ENCODE measurements around the gene TRUB2. TPM values are rescaled to one million over a fixed set of nuclear protein-coding genes. Genes with fewer than 3 reads are reported as not detected.
A peak's percentile ranks its signal among the peaks of the same experiment; 100 is the strongest.

Gene TRUB2
- total and polyA plus RNA-seq, 2 of the 8 experiments (the other 6 are each of a cell fraction or from before 2014, with no cell fraction given): 20.7 to 37.8 TPM

DNA sequence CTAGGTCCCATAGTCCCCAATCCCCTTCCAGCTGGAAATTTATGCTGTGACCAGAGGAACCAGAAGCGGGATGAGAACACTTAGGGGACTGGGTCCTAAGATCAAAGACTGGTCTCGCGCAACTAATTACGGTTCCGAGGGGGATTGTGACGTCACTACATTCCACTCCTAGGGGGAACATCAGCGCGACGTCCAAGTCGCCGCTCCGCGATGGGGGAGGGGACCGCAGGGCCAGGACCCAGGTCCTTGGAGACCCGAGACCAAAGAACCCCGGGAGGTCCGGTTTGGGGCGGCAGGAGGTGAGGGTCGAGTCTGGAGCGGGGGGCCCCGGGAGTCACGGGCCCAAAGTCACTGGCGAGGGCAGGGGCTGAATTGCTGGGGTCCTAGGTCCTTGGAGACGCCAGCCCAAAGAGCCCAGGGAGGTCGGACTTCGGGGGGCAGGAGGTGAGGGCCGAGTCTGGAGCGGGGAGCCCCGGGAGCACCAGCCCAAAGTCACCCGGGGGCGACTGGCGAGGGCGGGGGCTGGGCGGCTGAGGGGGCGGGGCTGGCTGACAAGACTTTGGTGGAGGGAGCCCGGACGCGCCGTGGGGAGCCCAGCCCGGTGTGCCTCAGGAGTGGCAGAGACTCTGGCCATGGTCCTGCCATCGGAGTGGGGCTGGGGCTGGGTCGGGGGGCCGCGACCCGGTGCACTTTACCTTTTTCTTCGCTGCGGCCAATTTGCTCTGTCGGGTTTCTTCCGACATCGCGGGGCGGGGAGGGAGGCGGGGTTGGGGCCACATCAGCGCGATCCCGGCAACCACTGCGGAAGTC lies 46.8 kb downstream of the TRUB2 start, which contains the start of gene GOLGA2:
TSS of gene GOLGA2 (minus strand) at position 810 of the 810 bp plus-strand sequence. CDS start at position 779, 31 bp downstream.
- POLR2A ChIA-PET (ENCODE audit: partially characterized antibody): interaction anchor here (0.6 to 1.9 kb wide), 16 partner anchors 10 to 277 kb away, joined by 3 to 9 read pairs (median 4); partner anchors contain the start of genes CERCAM, GLE1, SPTAN1 and URM1
- H2BK15ac ChIP-seq (ENCODE audit: low read length): no peak within 1 kb of the TSS
- no peak within 1 kb of the TSS for H2BK20ac ChIP-seq (ENCODE audit: low read length)
- peak within 1 kb of the TSS; percentile 63 for H3K56ac ChIP-seq (replicated peaks; ENCODE audit: insufficient read length, low read depth, low read length)
- H4K5ac ChIP-seq (ENCODE audit: insufficient read length, low read depth, low read length): peak within 1 kb of the TSS; percentile 13
- no peak within 1 kb of the TSS for H2AK5ac ChIP-seq (ENCODE audit: low read depth, low read length)
- H2AFZ ChIP-seq (ENCODE audit: low read length): peak within 1 kb of the TSS; percentile 80
- H3K9ac ChIP-seq (replicated peaks in 1 of 4; ENCODE audit: extremely low read depth in 1 of 4, low read depth in 3 of 4, low read length in 3 of 4): peak within 1 kb of the TSS; percentile 57 to 78 (median 72)
- no peaks in the 10 kb centered on the region for H3K27me3 ChIP-seq (replicated peaks in 1 of 4; ENCODE audit: control insufficient read depth in 3 of 4, extremely low read depth in 1 of 4, insufficient read depth in 3 of 4, low read length in 3 of 4)
- no peak for FAIRE-seq
- H3K4me2 ChIP-seq (ENCODE audit: insufficient read depth in 1 of 2, low read depth in 2 of 2, low read length in 2 of 2): peak within 1 kb of the TSS; percentile 90 to 94
- H3K23me2 ChIP-seq (ENCODE audit: low read depth, low read length): peaks cover 11% of the 10 kb centered on the region
- 2% methylated on average over 52 of the region's 57 CpGs; no CpG with 5 or more reads in 1 of the 2 experiments for WGBS, 2 experiments (ENCODE audit: extremely low coverage in 1 of 2, insufficient coverage in 1 of 2, insufficient read length in 1 of 2, insufficient replicate concordance in 2 of 2, low coverage in 1 of 2, low lambda C conversion rate in 2 of 2, missing lambda C conversion rate in 1 of 2)
- peak within 1 kb of the TSS; percentile 77 to 92 (median 87) for H3K4me3 ChIP-seq (ENCODE audit: extremely low read depth in 1 of 4, insufficient read depth in 2 of 4, low read depth in 3 of 4, low read length in 4 of 4)
- no peak within 1 kb of the TSS for H2BK120ac ChIP-seq (replicated peaks; ENCODE audit: low read depth, low read length)
- H2BK5ac ChIP-seq (ENCODE audit: low read depth, low read length): peak within 1 kb of the TSS; percentile 75
- peaks cover 0 to 4% (median 3%) of the 10 kb centered on the region in 4 experiments; a peak in 5 of 7 replicates for H3K4me1 ChIP-seq (replicated peaks in 1 of 4; ENCODE audit: control insufficient read depth in 3 of 4, insufficient read depth in 4 of 4, low read length in 3 of 4)
- H4K20me1 ChIP-seq (replicated peaks in 1 of 2; ENCODE audit: control insufficient read depth in 1 of 2, insufficient read depth in 2 of 2, low read length in 2 of 2): peaks cover 0 to 2% of the 10 kb centered on the region in 2 experiments
- H4K91ac ChIP-seq (replicated peaks; ENCODE audit: insufficient read length, low read length): peak within 1 kb of the TSS; percentile 49
- H3K9me3 ChIP-seq (ENCODE audit: insufficient read depth in 2 of 2, low read depth in 1 of 2, low read length in 1 of 2): no peaks in the 10 kb centered on the region
- H3K79me1 ChIP-seq (ENCODE audit: low read depth, low read length): no peaks in the 10 kb centered on the region
- peak within 1 kb of the TSS; percentile 94 for H4K8ac ChIP-seq (ENCODE audit: extremely low read depth, insufficient read depth, low read length)
- peak within 1 kb of the TSS; percentile 47 for H3K4ac ChIP-seq (replicated peaks; ENCODE audit: insufficient read length, low read depth, low read length)
- no peak within 1 kb of the TSS for H3K23ac ChIP-seq (ENCODE audit: insufficient read length)
- DNase-seq (ENCODE audit: low read depth in 1 of 2, low spot score in 2 of 2): no peak
- peaks cover 0 to 8% of the 10 kb centered on the region in 2 experiments; a peak in 1 of 4 replicates for H3K79me2 ChIP-seq (ENCODE audit: control insufficient read depth in 1 of 2, insufficient read depth in 2 of 2, low read length in 2 of 2)
- no peak within 1 kb of the TSS for H3K14ac ChIP-seq (ENCODE audit: insufficient read length)
- CTCF ChIA-PET (ENCODE audit: partially characterized antibody): interaction anchor here (0.6 to 1.0 kb wide), 2 partner anchors 11 to 16 kb away, joined by 3 read pairs; no protein-coding TSS in a partner anchor
- H3K36me3 ChIP-seq (ENCODE audit: control insufficient read depth in 2 of 4, insufficient read depth in 4 of 4, low read length in 3 of 4): peaks cover 0 to 13% (median 9%) of the 10 kb centered on the region in 4 experiments; a peak in 6 of 8 replicates
- H2BK12ac ChIP-seq (ENCODE audit: low read depth, low read length): peak within 1 kb of the TSS; percentile 68
- peak within 1 kb of the TSS; percentile 47 for H3K27ac ChIP-seq (ENCODE audit: low read depth, low read length)
- peak within 1 kb of the TSS; percentile 63 for H3K18ac ChIP-seq (ENCODE audit: extremely low read depth, low read length)
- TF ChIP-seq PHF8 (conservative IDR thresholded peaks at IDR 0.05; ENCODE audit: low read depth, low read length) (peak; percentile 42), TEAD4 (IDR thresholded peaks at IDR 0.05; ENCODE audit: low read depth, low read length) (peak; percentile 45; the same call in 1 of the 2 replicates), YY1 (IDR thresholded peaks at IDR 0.05; ENCODE audit: low read depth, low read length) (no peak), JUND (IDR thresholded peaks at IDR 0.05; ENCODE audit: low read length) (0 out of 2 replicates have a peak, but pooled peaks have one; percentile 49), HDAC2 (IDR thresholded peaks at IDR 0.05; ENCODE audit: borderline replicate concordance in 1 of 2, low read depth in 2 of 2, low read length in 2 of 2) (0 out of 4 replicates have a peak, but pooled peaks of 1 of the 2 experiments have one; percentile 23), FOSL1 (IDR thresholded peaks at IDR 0.05; ENCODE audit: insufficient read depth, low read depth, low read length) (no peak), SAP30 (IDR thresholded peaks at IDR 0.05; ENCODE audit: insufficient read depth, insufficient replicate concordance, low read length) (no peak), EP300 (IDR thresholded peaks at IDR 0.05; ENCODE audit: borderline replicate concordance in 1 of 2, low read depth in 2 of 2, low read length in 2 of 2) (no peak), CREB1 (IDR thresholded peaks at IDR 0.05) (peak; percentile 88)
- TF ChIP-seq, protein P1, sequence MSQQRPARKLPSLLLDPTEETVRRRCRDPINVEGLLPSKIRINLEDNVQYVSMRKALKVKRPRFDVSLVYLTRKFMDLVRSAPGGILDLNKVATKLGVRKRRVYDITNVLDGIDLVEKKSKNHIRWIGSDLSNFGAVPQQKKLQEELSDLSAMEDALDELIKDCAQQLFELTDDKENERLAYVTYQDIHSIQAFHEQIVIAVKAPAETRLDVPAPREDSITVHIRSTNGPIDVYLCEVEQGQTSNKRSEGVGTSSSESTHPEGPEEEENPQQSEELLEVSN (IDR thresholded peaks at IDR 0.05): no peak
